ENCODE measurements around the gene FGF14.

DNA sequence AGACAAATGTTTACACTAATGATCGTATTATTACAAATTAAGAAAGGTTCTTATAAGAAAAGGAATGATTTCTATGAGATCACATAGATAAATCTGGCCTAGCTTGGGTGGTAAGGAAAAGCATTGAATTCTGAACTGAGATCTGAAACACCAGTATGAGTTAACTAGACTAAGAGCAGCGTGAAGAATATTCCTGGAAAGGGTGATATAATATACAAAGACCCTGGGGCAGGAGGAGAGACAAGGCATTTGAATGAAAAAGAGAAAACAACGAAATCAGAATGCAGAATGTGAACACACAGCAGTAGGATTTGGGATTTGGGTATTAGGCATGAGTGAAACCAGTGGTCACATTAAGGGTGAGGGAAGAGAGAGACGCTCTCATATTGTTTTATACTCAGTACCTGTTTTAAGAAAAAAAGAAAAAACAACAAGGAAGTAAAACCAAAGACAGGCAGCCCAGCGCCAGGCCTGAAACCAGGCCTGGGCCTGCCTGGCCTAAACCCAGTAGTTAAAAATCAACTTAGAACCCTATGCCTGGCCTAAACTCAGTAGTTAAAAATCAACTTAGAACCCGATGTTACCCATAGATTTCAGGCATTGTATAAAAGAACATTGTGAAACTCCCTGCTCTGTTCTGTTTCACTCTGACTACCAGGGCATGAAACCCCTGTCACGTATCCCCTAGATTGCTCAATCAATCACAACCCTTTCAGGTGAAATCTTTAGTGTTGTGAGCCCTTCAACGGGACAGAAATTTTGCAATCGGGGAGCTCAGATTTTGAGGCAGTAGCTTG, 662.3 kb downstream of the FGF14 start:
- TF ChIP-seq, protein P1, sequence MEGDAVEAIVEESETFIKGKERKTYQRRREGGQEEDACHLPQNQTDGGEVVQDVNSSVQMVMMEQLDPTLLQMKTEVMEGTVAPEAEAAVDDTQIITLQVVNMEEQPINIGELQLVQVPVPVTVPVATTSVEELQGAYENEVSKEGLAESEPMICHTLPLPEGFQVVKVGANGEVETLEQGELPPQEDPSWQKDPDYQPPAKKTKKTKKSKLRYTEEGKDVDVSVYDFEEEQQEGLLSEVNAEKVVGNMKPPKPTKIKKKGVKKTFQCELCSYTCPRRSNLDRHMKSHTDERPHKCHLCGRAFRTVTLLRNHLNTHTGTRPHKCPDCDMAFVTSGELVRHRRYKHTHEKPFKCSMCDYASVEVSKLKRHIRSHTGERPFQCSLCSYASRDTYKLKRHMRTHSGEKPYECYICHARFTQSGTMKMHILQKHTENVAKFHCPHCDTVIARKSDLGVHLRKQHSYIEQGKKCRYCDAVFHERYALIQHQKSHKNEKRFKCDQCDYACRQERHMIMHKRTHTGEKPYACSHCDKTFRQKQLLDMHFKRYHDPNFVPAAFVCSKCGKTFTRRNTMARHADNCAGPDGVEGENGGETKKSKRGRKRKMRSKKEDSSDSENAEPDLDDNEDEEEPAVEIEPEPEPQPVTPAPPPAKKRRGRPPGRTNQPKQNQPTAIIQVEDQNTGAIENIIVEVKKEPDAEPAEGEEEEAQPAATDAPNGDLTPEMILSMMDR (IDR thresholded peaks at IDR 0.05; ENCODE audit: low read depth, low read length), result no peak
- no peak for TF ChIP-seq EZH2phosphoT487 (IDR thresholded peaks at IDR 0.05; ENCODE audit: low read depth)
